ENCODE measurements around the gene UACA. TPM values are rescaled to one million over a fixed set of nuclear protein-coding genes. Genes with fewer than 3 reads are reported as not detected.

The UACA gene
- total and polyA plus RNA-seq, 2 experiments from 2014 or later = 46.7 to 58.7 TPM

- Histone ChIP-seq H3K9me3 (ENCODE audit: low read depth) (no peaks in the 10 kb centered on the region), H3K79me2 (no peaks in the 10 kb centered on the region), H3K4me2 (no peak overlapping the region), H4K20me1 (ENCODE audit: insufficient read depth, poor library complexity, severe bottlenecking) (no peaks in the 10 kb centered on the region), H3K36me3 (replicated peaks; ENCODE audit: insufficient read depth, low read depth) (no peaks in the 10 kb centered on the region), H3K9me2 (replicated peaks; ENCODE audit: insufficient read depth) (no peaks in the 10 kb centered on the region), H3K27me3 (no peaks in the 10 kb centered on the region), H3K4me1 (ENCODE audit: insufficient read depth) (peaks cover 13% of the 10 kb centered on the region), H3K4me3 (no peak overlapping the region), H3K27ac (no peak overlapping the region), H2AFZ (no peak overlapping the region)
- 92% methylated on average over 10 of the region's 10 CpGs for WGBS (ENCODE audit: low lambda C conversion rate, missing lambda C conversion rate)
- TF ChIP-seq, protein P1, sequence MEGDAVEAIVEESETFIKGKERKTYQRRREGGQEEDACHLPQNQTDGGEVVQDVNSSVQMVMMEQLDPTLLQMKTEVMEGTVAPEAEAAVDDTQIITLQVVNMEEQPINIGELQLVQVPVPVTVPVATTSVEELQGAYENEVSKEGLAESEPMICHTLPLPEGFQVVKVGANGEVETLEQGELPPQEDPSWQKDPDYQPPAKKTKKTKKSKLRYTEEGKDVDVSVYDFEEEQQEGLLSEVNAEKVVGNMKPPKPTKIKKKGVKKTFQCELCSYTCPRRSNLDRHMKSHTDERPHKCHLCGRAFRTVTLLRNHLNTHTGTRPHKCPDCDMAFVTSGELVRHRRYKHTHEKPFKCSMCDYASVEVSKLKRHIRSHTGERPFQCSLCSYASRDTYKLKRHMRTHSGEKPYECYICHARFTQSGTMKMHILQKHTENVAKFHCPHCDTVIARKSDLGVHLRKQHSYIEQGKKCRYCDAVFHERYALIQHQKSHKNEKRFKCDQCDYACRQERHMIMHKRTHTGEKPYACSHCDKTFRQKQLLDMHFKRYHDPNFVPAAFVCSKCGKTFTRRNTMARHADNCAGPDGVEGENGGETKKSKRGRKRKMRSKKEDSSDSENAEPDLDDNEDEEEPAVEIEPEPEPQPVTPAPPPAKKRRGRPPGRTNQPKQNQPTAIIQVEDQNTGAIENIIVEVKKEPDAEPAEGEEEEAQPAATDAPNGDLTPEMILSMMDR (IDR thresholded peaks at IDR 0.05; ENCODE audit: poor library complexity) = no peak
- TF ChIP-seq EZH2phosphoT487 (IDR thresholded peaks at IDR 0.05; ENCODE audit: low read depth, severe bottlenecking, unreplicated experiment) (no peak), EZH2 (IDR thresholded peaks at IDR 0.05; ENCODE audit: borderline replicate concordance) (no peak)
- DNase-seq (ENCODE audit: low spot score) = no peak
These were observed 112.6 kb downstream of the UACA start for GRCh38 chr15:70650567-70651302.

GRCh38 chr15:70647396-70647795 is 116.0 kb downstream of the UACA start:
- Histone ChIP-seq H3K9me2 (replicated peaks; ENCODE audit: insufficient read depth) (no peaks in the 10 kb centered on the region), H3K27me3 (no peaks in the 10 kb centered on the region), H3K4me1 (ENCODE audit: insufficient read depth) (peaks cover 7% of the 10 kb centered on the region), H3K9me3 (ENCODE audit: low read depth) (no peaks in the 10 kb centered on the region), H3K27ac (no peak overlapping the region), H2AFZ (no peak overlapping the region), H3K4me2 (no peak overlapping the region), H4K20me1 (ENCODE audit: insufficient read depth, poor library complexity, severe bottlenecking) (no peaks in the 10 kb centered on the region), H3K36me3 (replicated peaks; ENCODE audit: insufficient read depth, low read depth) (no peaks in the 10 kb centered on the region), H3K79me2 (no peaks in the 10 kb centered on the region), H3K4me3 (no peak overlapping the region)
- DNase-seq (ENCODE audit: low spot score) = no peak
- no peak for TF ChIP-seq EZH2phosphoT487 (IDR thresholded peaks at IDR 0.05; ENCODE audit: low read depth, severe bottlenecking, unreplicated experiment)
- no peak for TF ChIP-seq EZH2 (IDR thresholded peaks at IDR 0.05; ENCODE audit: borderline replicate concordance)
- TF ChIP-seq, protein P1 (IDR thresholded peaks at IDR 0.05; ENCODE audit: poor library complexity) = no peak
- WGBS (ENCODE audit: low lambda C conversion rate, missing lambda C conversion rate) = 79% methylated on average over 1 of the region's 1 CpG

GRCh38 chr15:70646169-70646568 is 117.2 kb downstream of the UACA start:
- DNase-seq (ENCODE audit: low spot score) = no peak
- Histone ChIP-seq H3K27ac (no peak overlapping the region), H3K79me2 (no peaks in the 10 kb centered on the region), H3K4me3 (no peak overlapping the region), H4K20me1 (ENCODE audit: insufficient read depth, poor library complexity, severe bottlenecking) (no peaks in the 10 kb centered on the region), H3K27me3 (no peaks in the 10 kb centered on the region), H3K4me1 (ENCODE audit: insufficient read depth) (no peaks in the 10 kb centered on the region), H3K4me2 (no peak overlapping the region), H3K9me2 (replicated peaks; ENCODE audit: insufficient read depth) (no peaks in the 10 kb centered on the region), H3K36me3 (replicated peaks; ENCODE audit: insufficient read depth, low read depth) (no peaks in the 10 kb centered on the region), H2AFZ (no peak overlapping the region), H3K9me3 (ENCODE audit: low read depth) (no peaks in the 10 kb centered on the region)
- TF ChIP-seq, protein P1 (IDR thresholded peaks at IDR 0.05; ENCODE audit: poor library complexity) = no peak
- TF ChIP-seq EZH2 (IDR thresholded peaks at IDR 0.05; ENCODE audit: borderline replicate concordance) = no peak
- no peak for TF ChIP-seq EZH2phosphoT487 (IDR thresholded peaks at IDR 0.05; ENCODE audit: low read depth, severe bottlenecking, unreplicated experiment)
- 31% methylated on average over 1 of the region's 1 CpG for WGBS (ENCODE audit: low lambda C conversion rate, missing lambda C conversion rate)

Data from hepatocyte (in vitro differentiated cells).